HG03575 (cell line): ENCODE results near the gene ANXA11.

Source experiments
- ATAC-seq: cut with Tn5 transposase; IDR thresholded peaks from one replicate; pipeline ENCODE4 v1.9.1; 2021; ENCODE audit not compliant: unreplicated experiment, insufficient number of reproducible peaks, low FRiP score; ENCODE audit errors: extremely low read depth

ANXA11 gene

DNA sequence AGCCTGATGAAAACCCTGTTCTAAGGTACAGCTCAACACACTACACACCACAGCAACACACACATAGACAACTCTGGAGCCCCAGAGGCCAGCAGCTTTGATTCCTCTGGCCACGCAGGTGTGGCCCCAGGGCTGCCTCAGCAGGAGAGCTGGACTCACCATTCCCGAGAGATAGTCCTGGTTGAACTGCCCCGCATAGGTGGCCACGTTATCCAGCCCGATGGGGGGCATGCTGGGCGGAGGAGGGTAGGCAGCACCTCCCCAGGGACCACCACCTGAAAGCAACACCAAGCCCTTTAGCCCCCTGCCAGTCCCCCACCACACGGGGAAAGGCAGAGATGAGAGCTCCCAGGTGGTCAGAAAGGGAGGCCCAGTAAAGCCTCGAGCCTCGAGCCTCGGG is 34.7 kb downstream of the ANXA11 start:
- no peak for ATAC-seq

DNA sequence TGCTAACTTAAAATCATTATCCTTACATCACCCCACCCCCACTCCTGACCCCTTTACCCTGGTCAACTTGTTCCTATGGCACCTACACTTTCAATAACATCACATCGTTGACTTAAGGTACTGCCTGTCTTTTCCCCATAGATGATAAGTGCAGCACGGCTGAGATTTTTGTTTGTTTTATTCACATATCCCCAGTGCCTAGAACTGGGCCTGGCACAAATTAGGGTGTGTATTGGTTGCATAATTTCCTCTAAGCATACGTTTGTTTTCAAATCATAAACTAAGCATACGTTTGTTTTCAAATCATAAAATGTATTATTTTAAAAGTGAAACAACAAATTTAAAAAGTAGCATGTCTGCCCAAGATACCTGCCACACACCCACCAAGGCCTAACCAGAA is 35.3 kb downstream of the ANXA11 start:
- ATAC-seq: no peak

DNA sequence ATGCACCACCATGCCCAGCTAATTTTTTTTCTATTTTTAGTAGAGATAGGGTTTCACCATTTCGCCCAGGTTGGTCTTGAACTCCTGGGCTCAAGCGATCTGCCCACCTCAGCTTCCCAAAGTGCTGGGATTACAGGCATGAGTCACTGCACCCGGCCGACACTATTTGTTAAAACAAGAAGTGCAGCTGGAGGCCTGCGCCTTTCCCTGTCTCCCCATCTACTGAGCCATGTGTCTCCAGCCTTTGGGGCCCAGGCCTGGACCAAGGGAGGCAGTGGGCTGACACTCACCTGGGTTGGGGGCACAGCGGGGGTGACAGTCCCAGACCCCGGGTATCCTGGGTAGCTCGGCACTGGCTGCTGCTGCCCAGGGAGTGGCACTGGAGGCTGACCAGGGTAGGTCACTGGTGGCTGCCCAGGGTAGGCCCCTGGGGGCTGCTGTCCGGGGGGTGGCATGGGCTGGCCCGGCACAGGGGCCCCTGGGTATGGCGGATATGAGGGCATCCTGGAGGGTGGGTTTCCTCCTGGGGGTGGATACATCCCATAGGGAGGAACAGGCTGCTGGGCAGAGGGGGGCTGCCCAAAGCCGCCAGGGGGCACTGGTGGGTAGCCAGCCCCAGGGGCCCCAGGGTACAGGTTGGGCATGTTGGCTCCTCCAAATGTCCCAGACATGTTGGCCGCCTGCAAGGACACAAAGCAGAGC is 36.5 kb downstream of the ANXA11 start:
- no peak for ATAC-seq

DNA sequence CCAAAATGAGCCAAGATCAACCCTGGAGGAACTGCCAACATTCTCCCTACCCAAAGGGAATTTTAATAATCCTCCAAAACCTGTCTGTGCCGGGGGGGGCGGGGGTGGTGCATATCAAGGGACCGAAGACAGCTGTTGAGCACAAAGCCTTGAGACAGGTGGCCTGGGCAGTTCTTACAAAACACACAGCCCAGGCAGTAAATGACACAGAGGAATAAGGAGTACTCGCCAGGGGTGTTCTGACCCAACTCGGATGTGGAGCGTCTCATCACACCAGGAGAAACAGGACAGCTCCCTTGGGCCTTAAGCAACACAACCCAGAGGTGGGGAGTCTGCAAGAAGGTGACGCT is 37.2 kb downstream of the ANXA11 start:
- no peak for ATAC-seq

DNA sequence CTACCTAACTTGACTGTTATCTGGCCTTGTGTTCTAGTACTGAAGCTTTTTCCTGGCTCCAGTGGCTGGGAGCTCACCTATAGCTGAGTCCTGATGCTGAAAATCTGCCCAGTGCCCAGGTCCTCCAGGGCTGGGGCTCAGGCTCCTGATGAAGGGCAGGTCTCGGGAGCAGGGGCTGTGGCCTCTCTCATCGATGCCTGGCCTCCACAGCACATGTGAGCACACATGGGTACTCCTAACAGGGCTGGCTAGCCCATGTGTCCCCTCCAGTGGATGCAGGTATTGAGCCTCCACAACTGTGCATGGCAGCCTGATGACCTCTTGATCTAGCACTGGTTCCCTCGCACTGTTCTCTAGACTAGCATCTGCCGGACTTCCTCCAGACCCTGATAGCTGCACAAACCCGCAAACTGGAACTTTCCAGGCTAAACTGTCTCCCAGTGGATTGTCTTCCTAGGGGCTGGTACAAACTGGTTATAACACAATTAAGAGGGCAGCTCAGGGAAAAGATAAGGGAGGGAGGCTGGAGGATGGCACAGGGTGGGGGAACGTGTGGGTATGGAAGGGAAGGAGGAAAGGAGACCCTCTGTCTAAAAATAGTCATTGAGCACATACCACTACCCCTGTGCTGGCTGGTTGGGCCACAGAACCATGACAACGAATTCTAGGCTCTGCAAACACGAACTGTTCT is 37.7 kb downstream of the ANXA11 start:
- ATAC-seq: no peak

DNA sequence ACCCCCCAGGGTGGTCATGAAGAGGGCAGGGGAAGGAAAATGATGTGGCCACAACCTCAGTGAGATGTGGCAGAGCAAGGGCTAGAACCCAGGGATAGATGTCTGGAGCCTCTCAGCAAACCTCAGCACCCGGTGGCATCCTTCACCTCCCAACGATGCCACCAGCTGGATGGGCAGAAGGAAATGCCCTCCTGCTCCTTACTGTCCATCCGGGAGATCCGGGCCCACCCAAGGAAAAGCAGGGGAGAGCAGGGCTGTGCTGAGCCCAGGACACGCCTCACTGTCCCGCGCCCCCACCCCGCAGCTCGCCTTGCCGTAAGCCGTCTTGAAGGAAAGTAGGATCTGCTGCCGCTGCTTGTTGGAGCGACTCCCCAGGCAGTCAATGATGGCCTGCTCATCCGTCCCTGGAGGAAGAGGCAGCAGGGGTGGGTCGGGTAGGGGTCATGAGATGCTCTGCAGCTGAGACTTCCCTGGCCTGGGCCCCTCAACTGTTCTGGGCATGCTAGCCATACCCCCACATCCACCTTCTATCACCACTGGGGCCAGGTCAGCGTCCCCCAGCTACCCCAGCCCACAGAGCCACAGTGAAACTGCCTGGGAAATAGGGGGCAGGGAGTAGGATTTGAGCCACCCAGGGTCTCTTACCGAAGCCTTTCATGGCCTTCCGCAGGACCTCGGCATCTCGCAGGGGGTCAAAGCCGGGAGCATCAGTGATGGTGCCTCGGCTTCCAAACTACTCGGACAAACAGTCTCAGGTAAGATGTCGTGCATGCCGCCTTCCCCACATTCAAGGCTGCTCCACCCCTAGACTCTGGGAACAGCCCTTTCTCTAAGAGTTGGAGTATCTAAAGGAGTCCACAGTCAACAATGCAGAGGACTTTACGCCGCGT is 38.5 kb downstream of the ANXA11 start:
- no peak for ATAC-seq

DNA sequence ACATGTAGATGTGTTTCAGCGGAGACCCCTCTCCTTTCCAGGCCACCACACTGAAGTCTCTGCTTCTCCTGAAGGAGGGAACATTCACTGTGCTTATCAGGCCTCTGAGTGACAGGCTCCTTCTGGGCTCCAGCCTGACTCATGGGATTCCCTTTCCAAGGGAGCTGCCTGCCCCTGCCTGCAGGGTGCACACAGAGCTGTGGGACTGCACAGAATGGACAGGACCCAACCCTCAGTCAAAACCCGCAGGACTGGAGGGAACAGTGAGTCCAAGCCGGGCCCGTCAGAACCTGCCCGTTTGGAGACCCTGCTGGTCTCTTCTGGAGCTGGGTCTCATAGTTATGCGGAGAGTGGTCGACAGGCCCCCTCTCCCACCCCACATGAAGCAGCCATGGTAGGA is 40.2 kb downstream of the ANXA11 start:
- no peak for ATAC-seq

DNA sequence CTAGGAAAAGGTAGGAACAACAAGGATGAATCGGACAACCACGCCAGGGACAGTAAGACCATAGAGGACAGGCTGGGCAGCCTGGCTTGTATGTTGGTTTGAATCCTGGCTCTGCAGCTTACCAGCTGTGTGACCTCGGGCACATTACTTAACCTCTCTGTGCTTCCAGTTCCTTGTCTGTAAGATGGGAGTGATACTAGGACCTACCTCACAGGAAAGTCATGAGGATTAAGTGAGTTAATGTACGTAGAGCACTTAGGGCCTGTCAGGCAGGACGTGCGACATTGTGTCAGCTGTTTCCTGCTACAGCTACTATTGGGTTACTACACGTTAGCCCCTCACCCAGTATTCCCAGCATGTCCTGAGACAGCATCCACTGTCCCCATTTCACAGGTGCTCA is 40.7 kb downstream of the ANXA11 start:
- ATAC-seq: no peak

DNA sequence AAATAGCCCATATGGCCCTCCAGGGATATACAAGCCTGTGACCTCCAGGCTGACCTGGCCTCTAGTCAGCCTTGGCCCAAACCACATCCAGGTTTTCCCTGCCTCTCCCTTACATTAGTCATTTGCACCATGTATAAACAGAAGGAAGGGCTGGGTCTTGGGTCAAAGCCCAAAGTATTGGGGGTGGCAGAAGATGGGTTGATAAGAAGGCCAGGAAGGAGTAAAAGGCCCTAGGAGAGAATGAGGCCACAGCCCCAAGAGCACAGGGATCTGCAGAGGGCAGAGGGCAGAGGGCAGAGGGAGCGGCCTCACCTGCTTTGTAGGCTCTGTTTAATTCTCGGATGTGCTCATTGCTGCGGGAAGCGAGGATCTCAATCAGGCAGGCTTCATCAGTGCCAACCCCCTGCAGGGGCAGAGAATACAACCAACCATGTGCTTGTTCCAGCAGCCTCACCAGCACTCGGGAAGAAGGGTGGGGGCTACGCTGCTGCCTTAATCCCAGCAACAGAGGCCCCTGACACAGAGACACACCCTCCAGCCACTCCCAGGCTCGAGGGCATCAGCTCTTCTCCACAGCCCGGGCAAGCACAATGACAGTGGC is 41.5 kb downstream of the ANXA11 start:
- ATAC-seq: no peak

DNA sequence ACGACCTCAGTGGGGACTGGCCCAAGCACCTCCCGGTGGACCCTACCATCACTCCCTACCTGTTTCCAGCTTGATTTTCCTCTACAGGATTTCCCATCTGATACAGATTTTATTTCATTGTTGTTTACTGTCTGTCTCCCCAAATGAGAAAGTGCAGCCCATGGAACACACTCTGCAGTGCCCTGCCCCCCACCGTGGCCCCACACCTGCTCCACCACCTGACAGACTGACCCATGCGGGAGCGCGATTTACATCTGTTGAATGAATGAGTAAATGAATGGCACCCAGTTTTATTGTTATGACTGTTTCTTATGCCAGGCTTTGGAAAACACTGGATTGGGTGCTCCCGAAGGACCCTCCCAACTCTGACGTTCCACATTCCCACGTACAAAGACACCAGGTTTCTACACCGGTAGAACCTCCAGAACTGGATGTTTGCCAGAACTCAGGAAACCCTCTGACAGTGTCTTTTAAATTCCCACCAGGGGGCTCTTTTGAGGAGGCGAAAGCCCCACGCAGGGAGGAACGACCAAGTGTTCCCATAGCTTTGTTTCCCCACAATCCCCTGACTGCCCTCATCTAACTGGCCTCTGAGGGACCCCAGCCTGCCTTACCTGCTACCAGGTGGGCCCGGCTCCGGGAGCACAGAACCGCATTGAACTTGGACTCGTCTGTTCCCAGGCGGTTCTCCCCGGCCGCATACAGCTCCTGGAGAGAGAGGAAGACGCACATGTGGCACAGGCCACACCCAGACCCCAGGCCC is 43.8 kb downstream of the ANXA11 start:
- no peak for ATAC-seq

DNA sequence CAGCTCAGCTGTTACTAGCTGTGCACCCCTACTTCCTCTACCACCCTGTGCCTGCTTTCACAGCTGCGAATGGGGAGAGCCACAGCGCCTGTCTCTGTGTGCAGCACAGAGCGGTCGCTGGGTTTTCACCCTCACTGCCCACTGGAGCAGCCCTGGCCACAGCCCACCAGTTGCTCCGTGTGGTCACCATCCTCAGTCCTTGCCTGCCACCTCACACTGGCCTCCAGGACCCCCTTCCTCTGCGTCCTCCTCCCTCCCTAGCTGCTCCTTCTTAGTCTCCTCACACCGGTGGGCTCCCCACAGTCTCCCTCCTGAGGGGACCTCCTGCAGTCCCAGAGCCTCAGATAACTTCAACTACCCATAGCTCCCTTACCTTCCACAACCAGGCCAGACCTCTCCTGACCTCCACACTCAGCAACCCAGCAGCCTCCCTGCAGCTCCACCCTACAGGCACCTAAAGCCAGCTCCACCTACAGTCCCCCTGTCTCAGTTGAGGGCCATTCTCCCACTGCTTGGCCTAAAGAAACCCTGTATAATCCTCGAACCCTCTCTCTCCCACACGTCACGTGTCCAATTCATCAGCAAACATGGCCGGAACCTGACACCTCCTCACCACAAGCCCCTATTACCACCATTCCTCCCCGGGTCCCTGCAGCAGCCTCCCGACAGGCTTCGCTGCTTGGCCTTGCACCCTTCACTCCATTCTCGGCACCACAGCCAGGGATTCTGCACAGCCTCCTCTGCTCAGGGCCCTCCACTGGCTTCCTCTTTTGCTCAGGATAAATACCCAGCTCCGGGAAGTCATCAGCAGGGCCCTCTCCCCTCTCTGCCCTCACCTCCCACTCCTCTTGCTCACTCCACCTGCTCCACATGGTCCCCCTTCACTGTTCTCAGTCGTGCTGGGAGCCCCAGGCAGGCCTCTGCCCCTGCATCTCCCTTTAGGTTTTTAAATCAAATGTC is 44.7 kb downstream of the ANXA11 start:
- no peak for ATAC-seq

DNA sequence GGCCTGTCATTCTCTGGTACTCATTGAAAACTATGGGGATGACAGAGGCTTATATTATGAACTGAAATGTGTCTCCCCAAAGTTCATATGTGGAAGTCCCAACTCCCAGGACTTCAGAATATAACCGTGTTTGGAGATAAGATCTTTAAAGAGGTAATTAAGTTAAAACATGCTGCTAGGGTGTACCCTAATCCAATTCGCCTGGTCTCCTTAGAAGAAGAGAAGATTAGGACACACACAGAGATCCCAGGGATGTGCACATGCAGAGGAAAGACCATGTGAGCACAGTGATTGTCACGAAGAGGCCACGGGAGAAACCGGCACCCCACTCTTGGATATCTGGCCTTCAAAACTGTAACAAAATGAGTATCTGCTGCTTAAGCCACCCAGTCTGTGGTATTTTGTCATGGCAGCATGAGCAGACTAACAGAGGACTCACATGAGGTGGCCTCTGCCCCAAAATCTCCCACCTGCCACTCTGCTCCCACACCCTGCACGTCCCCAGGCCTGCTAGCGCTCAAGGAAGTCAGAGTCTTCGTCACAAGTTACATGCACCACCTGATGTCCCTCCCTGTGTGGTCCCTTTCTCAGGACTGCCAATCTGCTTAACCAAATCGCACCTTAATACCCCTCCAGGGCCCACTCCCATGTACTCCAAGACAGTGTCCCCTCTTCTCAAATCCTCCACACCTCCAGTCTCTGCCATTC is 46.0 kb downstream of the ANXA11 start:
- ATAC-seq: no peak

DNA sequence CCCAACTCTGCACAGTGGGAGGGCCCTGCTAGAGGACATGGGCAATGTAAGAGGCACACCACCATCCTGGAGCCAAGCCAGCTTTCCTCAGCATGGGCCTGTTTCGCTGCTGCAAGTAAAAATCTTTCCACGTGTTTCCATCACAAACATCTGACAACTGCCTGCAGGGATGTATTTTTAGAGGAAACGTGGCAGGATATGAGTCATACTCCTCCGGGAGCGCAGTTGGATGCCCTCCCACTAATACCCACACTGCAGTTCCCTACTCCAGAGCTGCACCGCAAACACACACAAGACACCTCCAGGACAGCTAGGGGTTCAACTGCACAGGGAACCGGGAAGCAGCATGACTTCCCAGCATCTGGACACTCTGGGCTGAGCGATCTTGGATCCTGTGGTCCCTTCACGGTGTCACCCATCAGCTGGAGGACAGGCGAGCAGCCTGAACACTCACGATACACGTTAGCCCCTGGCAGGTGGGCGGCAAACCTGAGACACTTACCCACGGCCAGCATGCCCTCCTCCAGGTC is 46.7 kb downstream of the ANXA11 start:
- ATAC-seq: no peak

DNA sequence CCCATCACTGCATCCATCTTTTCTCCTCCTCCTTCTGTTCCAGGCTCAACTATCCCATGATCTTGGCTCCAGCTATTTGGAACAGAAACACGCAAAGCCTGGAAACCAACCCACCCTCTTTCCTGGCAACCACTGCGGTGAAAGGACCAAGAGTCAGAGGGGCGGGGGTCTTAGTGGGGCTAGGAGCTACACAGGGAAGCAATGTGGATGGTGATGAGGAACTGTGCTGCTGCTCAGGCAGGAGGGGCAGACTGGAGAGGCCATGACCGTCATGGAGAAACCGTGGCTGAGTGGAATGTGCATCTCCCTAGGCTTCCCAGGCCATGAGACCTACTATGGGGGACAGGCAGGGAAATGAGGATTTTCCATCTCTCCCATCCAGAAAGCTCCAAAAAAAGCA is 47.2 kb downstream of the ANXA11 start:
- ATAC-seq: no peak

DNA sequence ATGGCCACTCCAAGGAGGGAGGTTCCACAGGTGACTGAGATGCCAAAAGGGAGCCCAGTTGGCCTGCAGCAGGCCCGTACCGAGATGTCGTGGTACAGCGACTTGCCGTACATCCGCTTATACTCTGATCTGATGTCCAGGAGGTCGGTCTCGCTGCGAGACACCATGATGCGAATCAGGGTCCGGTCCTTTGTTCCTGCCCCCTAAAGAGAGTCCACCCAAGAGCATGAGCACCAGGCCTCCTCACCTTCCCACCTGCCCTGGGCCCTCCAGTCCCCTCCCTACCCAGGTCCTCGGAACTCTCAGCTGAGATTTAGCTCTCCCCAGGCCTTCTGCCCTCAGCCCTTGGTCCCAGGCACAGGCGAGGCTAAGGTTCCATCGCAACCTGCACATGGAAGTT is 47.8 kb downstream of the ANXA11 start:
- ATAC-seq: no peak

DNA sequence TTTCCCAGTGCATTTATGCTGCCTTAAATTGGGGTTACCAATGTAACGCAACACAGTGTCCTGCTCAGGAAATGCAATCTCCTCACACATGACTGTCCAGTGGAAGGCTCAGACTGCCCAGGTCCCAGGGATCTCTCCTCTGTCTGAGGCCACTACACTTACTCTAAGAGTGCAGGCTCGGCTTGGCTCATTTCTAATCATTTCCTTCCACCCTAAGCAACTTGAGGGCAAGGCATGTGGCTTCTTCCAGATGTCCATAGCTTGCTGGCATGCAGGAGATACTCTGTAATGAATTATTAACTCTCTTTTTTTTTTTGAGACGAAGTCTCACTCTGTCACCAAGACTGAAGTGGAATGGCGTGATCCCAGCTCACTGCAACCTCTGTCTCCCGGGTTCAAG is 49.1 kb downstream of the ANXA11 start:
- ATAC-seq: no peak

DNA sequence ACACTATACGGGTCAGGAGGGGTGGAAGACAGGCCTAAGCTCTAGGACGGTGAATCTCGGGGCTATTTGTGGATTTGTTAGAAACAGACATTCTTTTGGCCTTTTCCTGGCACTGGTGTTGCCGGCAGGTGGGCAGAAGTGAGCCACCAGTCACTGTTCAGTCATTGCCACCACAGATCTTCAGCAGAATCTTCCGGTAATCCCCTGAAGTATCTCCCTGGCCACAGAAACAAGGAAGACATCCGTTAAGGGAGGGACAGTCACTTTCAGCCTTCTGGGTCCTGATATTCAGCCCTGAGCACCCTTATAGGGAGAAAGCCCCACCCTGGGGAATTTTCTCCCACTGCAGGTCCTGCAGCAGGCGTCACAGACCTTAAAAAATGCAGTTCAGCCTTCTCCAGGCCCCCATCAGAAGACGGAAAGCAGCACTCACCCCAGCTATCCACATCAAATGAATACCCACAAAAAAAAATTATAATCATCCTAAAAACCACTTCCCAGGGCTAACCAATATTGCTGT is 49.6 kb downstream of the ANXA11 start:
- no peak for ATAC-seq
